ENCODE results near the gene SYN1. TPM values are rescaled to one million over a fixed set of nuclear protein-coding genes. Genes with fewer than 3 reads are reported as not detected.

SYN1 gene
- total RNA-seq, 4 donors from 2014 or later = 0.16 to 0.41 (median 0.39) TPM

DNA sequence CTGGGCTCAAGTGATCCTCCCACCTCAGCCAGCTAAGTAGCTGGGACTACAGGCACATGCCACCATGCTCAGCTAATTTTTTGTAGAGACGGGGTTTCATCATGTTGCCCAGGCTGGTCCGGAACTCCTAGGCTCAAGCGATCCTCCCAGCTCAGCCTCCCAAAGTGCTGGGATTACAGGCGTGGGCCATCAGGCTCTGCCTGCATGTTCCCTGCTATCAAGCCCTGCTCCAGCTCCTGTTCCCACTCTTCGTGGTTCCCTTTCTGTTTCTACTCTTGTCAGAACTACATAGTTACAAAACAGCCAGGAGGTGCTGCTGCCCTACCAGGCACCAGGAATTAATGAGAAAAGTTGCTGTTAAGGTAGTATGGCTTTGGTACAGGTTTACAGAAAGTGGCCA, 28.7 kb downstream of the SYN1 start:
- intact Hi-C loops (cut with DNase I; ENCODE audit: low total_unique reads) = no loop called here
- in situ Hi-C loops (cut with MboI; ENCODE audit: low pct_ligation_motif_present in 1 of 4, low pct_unique_long_range_greater_than_20kb in 1 of 4, low sequenced_read_pairs in 3 of 4) = no loop called here
- WGBS, 2 donors (ENCODE audit: low coverage in 1 of 2) = 87% methylated on average over 5 of the region's 5 CpGs; no CpG with 5 or more reads in 1 of the 2 donors
- Histone ChIP-seq H3K9me3 (no peaks in the 10 kb centered on the region), H3K27me3 (no peaks in the 10 kb centered on the region), H3K27ac (no peak overlapping the region), H3K4me3 (no peak overlapping the region), H3K4me1 (no peaks in the 10 kb centered on the region), H3K36me3 (no peaks in the 10 kb centered on the region)
- TF ChIP-seq, protein P1, sequence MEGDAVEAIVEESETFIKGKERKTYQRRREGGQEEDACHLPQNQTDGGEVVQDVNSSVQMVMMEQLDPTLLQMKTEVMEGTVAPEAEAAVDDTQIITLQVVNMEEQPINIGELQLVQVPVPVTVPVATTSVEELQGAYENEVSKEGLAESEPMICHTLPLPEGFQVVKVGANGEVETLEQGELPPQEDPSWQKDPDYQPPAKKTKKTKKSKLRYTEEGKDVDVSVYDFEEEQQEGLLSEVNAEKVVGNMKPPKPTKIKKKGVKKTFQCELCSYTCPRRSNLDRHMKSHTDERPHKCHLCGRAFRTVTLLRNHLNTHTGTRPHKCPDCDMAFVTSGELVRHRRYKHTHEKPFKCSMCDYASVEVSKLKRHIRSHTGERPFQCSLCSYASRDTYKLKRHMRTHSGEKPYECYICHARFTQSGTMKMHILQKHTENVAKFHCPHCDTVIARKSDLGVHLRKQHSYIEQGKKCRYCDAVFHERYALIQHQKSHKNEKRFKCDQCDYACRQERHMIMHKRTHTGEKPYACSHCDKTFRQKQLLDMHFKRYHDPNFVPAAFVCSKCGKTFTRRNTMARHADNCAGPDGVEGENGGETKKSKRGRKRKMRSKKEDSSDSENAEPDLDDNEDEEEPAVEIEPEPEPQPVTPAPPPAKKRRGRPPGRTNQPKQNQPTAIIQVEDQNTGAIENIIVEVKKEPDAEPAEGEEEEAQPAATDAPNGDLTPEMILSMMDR (IDR thresholded peaks at IDR 0.05) = no peak
- no peak for TF ChIP-seq POLR2A (IDR thresholded peaks at IDR 0.05)
- no peak for TF ChIP-seq EP300 (IDR thresholded peaks at IDR 0.05; ENCODE audit: low read depth)
- TF ChIP-seq POLR2AphosphoS5 (IDR thresholded peaks at IDR 0.05) = no peak
- DNase-seq = no peak

- H3K4me1 ChIP-seq = peaks cover 0 to 4% (median 0%) of the 10 kb centered on the region in 4 donors
- intact Hi-C loops (cut with DNase I; ENCODE audit: low total_unique reads) = no loop called here
- H3K27ac ChIP-seq = no peak overlapping the region
- H3K36me3 ChIP-seq = no peaks in the 10 kb centered on the region
- H3K27me3 ChIP-seq = no peaks in the 10 kb centered on the region
- in situ Hi-C loops (cut with MboI; ENCODE audit: low pct_ligation_motif_present in 1 of 4, low pct_unique_long_range_greater_than_20kb in 1 of 4, low sequenced_read_pairs in 3 of 4) = no loop called here
- no peaks in the 10 kb centered on the region for H3K9me3 ChIP-seq
- no peak for DNase-seq
- TF ChIP-seq POLR2AphosphoS5 (IDR thresholded peaks at IDR 0.05) (no peak), POLR2A (IDR thresholded peaks at IDR 0.05) (no peak), EP300 (IDR thresholded peaks at IDR 0.05; ENCODE audit: low read depth) (no peak)
- TF ChIP-seq, protein P1 (IDR thresholded peaks at IDR 0.05) = no peak
- H3K4me3 ChIP-seq = no peak overlapping the region
- WGBS, 2 donors (ENCODE audit: low coverage in 1 of 2) = 73% methylated on average over 16 of the region's 16 CpGs; no CpG with 5 or more reads in 1 of the 2 donors
These were observed 31.5 kb downstream of the SYN1 start for GRCh38 chrX:47587906-47588735.

DNA sequence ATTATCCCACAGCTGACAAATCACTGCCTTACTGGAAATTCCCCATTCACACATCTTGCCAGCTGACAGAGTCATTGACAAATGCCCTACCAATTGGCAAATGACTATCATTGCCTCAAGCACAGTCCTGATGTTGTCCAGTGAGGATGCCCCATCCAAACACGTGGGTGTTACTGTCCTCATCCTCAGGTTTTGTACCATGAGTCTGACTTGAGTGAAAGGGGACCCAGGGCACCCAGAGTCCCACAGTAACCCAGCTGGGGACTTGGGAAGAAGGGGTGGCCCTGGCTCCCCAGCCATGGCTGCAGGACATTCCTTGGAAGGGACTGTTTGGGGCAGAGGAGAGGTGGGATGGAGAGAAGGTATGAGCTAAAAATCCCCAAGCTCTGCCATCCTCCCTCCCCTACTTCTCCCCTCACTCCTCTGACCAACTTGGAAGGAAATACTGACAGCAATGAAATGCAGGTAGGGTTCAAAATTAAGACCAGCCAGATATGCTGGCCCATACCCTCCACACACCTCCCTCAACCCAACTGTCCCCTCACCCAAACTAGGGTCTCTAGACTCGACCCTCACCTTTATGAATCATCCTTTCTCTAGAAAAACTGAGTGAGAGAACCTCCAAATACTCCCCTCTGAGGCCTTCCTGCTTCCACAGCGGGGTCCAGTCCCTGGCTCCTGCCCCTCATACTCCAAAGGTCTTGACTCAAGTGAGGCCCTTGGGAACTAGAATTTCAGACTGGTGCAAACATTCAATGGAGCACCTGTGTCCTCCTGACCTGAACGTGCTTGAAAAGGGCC, 32.4 kb downstream of the SYN1 start:
- TF ChIP-seq EP300 (IDR thresholded peaks at IDR 0.05; ENCODE audit: low read depth) (no peak), POLR2A (IDR thresholded peaks at IDR 0.05) (no peak), POLR2AphosphoS5 (IDR thresholded peaks at IDR 0.05) (no peak)
- TF ChIP-seq, protein P1 (IDR thresholded peaks at IDR 0.05) = no peak
- no peaks in the 10 kb centered on the region for H3K27me3 ChIP-seq
- H3K27ac ChIP-seq = no peak overlapping the region
- peaks cover 0 to 4% (median 0%) of the 10 kb centered on the region in 4 donors for H3K4me1 ChIP-seq
- no peak for DNase-seq
- in situ Hi-C loops (cut with MboI; ENCODE audit: low pct_ligation_motif_present in 1 of 4, low pct_unique_long_range_greater_than_20kb in 1 of 4, low sequenced_read_pairs in 3 of 4) = no loop called here
- intact Hi-C loops (cut with DNase I; ENCODE audit: low total_unique reads) = no loop called here
- WGBS, 2 donors (ENCODE audit: low coverage in 1 of 2) = 25 to 100% methylated on average over 1 to 4 of the region's 4 CpGs
- H3K9me3 ChIP-seq = no peaks in the 10 kb centered on the region
- no peaks in the 10 kb centered on the region for H3K36me3 ChIP-seq
- no peak overlapping the region for H3K4me3 ChIP-seq
